ENCODE measurements around the gene HLA-F. TPM values are rescaled to one million over a fixed set of nuclear protein-coding genes. Genes with fewer than 3 reads are reported as not detected.

The HLA-F gene
- 27.2 TPM for total RNA-seq
- long read RNA-seq, transcript HLA-F-217 (7 exons, 1,283 nt), result major isoform, 7 of 15 reads
- long read RNA-seq, partial matches to known transcripts, result 1 of 15 reads
- long read RNA-seq, other reads (novel, unspliced or antisense), result 7 of 15 reads

- intact Hi-C loops (cut with DNase I), result no loop called here
These were observed at the start of gene HLA-F for GRCh38 chr6:29723262-29723665. HLA-F (plus strand) TSS chr6:29723434; CDS start chr6:29723464, 30 bp downstream.

GRCh38 chr6:29674008-29674407 is 49.2 kb upstream of the HLA-F start:
- intact Hi-C loops (cut with DNase I), result no loop called here
- ATAC-seq (ENCODE audit: poor library complexity) (no peak), DNase-seq (no peak)

More at GRCh38 chr6:29723262-29723665, at the start of gene HLA-F:
- ATAC-seq (ENCODE audit: poor library complexity), result peak; percentile 99
- peak; percentile 90 for DNase-seq

- ATAC-seq (ENCODE audit: poor library complexity), result no peak
- no peak for DNase-seq
- intact Hi-C loops (cut with DNase I), result no loop called here
These were observed 47.7 kb upstream of the HLA-F start for GRCh38 chr6:29675561-29675960.

- no peak for DNase-seq
- intact Hi-C loops (cut with DNase I), result no loop called here
- ATAC-seq (ENCODE audit: poor library complexity), result no peak
These were observed 46.1 kb upstream of the HLA-F start for GRCh38 chr6:29676981-29677601.

GRCh38 chr6:29678114-29678513 is 45.1 kb upstream of the HLA-F start:
- intact Hi-C loops (cut with DNase I), result no loop called here
- DNase-seq (no peak), ATAC-seq (ENCODE audit: poor library complexity) (no peak)

GRCh38 chr6:29679962-29680361 is 43.3 kb upstream of the HLA-F start:
- DNase-seq (no peak), ATAC-seq (ENCODE audit: poor library complexity) (no peak)
- intact Hi-C loops (cut with DNase I), result no loop called here

GRCh38 chr6:29680416-29680815 is 42.8 kb upstream of the HLA-F start:
- no peak for DNase-seq
- intact Hi-C loops (cut with DNase I), result no loop called here
- ATAC-seq (ENCODE audit: poor library complexity), result no peak

GRCh38 chr6:29680904-29681303 is 42.3 kb upstream of the HLA-F start, which contains the start of gene ZFP57:
ZFP57 (minus strand) TSS chr6:29681152; CDS start chr6:29677003, 4,149 bp downstream.
- DNase-seq (no peak), ATAC-seq (ENCODE audit: poor library complexity) (no peak)
- intact Hi-C loops (cut with DNase I), result no loop called here

- ATAC-seq (ENCODE audit: poor library complexity), result no peak
- DNase-seq, result no peak
- intact Hi-C loops (cut with DNase I), result no loop called here
These were observed 41.4 kb upstream of the HLA-F start for GRCh38 chr6:29681811-29682210.

GRCh38 chr6:29685718-29686326 is 37.4 kb upstream of the HLA-F start:
- DNase-seq (peak; percentile 71), ATAC-seq (ENCODE audit: poor library complexity) (peak; percentile 91)
- intact Hi-C loops (cut with DNase I), result loop anchor here (5.0 kb wide), 1 partner anchor 34 kb away; no protein-coding TSS in a partner anchor

- ATAC-seq (ENCODE audit: poor library complexity) (no peak), DNase-seq (no peak)
- intact Hi-C loops (cut with DNase I), result no loop called here
These were observed 28.6 kb upstream of the HLA-F start for GRCh38 chr6:29694637-29695036.

- no peak for DNase-seq
- peak; percentile 70 for ATAC-seq (ENCODE audit: poor library complexity)
- intact Hi-C loops (cut with DNase I), result no loop called here
These were observed 26.8 kb upstream of the HLA-F start for GRCh38 chr6:29696147-29697125.

- DNase-seq (peak; percentile 75), ATAC-seq (ENCODE audit: poor library complexity) (peak; percentile 70)
- intact Hi-C loops (cut with DNase I), result loop anchor here (10.0 kb wide), 2 partner anchors 52 to 312 kb away; no protein-coding TSS in a partner anchor
These were observed 20.6 kb upstream of the HLA-F start for GRCh38 chr6:29702519-29703103.

- no peak for DNase-seq
- intact Hi-C loops (cut with DNase I), result loop anchor here (2.0 to 10.0 kb wide), 3 partner anchors 49 to 309 kb away; no protein-coding TSS in a partner anchor
- peak; percentile 65 for ATAC-seq (ENCODE audit: poor library complexity)
These were observed 17.6 kb upstream of the HLA-F start for GRCh38 chr6:29705389-29706231.

GRCh38 chr6:29708432-29709179 is 14.6 kb upstream of the HLA-F start:
- ATAC-seq (ENCODE audit: poor library complexity) (no peak), DNase-seq (no peak)
- intact Hi-C loops (cut with DNase I), result loop anchor here (10.0 kb wide), 2 partner anchors 46 to 306 kb away; no protein-coding TSS in a partner anchor

GRCh38 chr6:29709188-29709587 is 14.0 kb upstream of the HLA-F start:
- intact Hi-C loops (cut with DNase I), result loop anchor here (10.0 kb wide), 2 partner anchors 46 to 306 kb away; no protein-coding TSS in a partner anchor

More at GRCh38 chr6:29709188-29709587, 14.0 kb upstream of the HLA-F start:
- no peak for DNase-seq
- no peak for ATAC-seq (ENCODE audit: poor library complexity)
